HTERT RPE-1 (cell line): ENCODE results near the gene ADSS2.
"Not testable (repeated sequence)": the region's sequence is repeated elsewhere in the genome, so short reads cannot be mapped to it uniquely, and the experiment has no call there.

Experiments used
- in situ Hi-C: fragments of 300-500 bp; cut with MboI; formaldehyde crosslinking; loops from 4 replicates; pipeline ENCODE4 v1.14.3; 2020; ENCODE audit warnings: low sequenced_read_pairs

The ADSS2 gene

GRCh38 chr1:244451539-244451950 is at the start of gene ADSS2:
Gene ADSS2, minus strand, starts transcription at chr1:244451909. Its CDS starts 92 bp downstream, at chr1:244451817.
- in situ Hi-C loops, result no loop called here

GRCh38 chr1:244500515-244500914 is 48.8 kb upstream of the ADSS2 start:
- in situ Hi-C loops, result not testable (repeated sequence)

- in situ Hi-C loops, result not testable (repeated sequence)
These were observed 47.8 kb upstream of the ADSS2 start for GRCh38 chr1:244499484-244499883.

- in situ Hi-C loops, result no loop called here
These were observed 46.1 kb upstream of the ADSS2 start for GRCh38 chr1:244497805-244498204.

- in situ Hi-C loops, result no loop called here
These were observed 44.5 kb upstream of the ADSS2 start for GRCh38 chr1:244496186-244496585.

- in situ Hi-C loops, result no loop called here
These were observed 42.9 kb upstream of the ADSS2 start for GRCh38 chr1:244494653-244495052.

- in situ Hi-C loops, result not testable (repeated sequence)
These were observed 33.3 kb upstream of the ADSS2 start for GRCh38 chr1:244484971-244485370.

- in situ Hi-C loops, result no loop called here
These were observed 21.4 kb upstream of the ADSS2 start for GRCh38 chr1:244473059-244473605.

GRCh38 chr1:244466724-244467123 is 15.0 kb upstream of the ADSS2 start:
- in situ Hi-C loops, result no loop called here

- in situ Hi-C loops, result no loop called here
These were observed 9.7 kb upstream of the ADSS2 start, which contains the start of gene CATSPERE for GRCh38 chr1:244461245-244462071. Gene CATSPERE, plus strand, starts transcription at chr1:244461273. Its CDS starts 157 bp downstream, at chr1:244461430.

GRCh38 chr1:244460197-244460596 is 8.5 kb upstream of the ADSS2 start:
- in situ Hi-C loops, result no loop called here

GRCh38 chr1:244458781-244459180 is 7.1 kb upstream of the ADSS2 start:
- in situ Hi-C loops, result no loop called here

- in situ Hi-C loops, result no loop called here
These were observed 4.9 kb upstream of the ADSS2 start for GRCh38 chr1:244456586-244456985.

- in situ Hi-C loops, result no loop called here
These were observed 2.7 kb upstream of the ADSS2 start for GRCh38 chr1:244454412-244454811.

GRCh38 chr1:244451951-244452795 is 464 bp upstream of the ADSS2 start:
- in situ Hi-C loops, result no loop called here

GRCh38 chr1:244450597-244451538 is 841 bp downstream of the ADSS2 start:
- in situ Hi-C loops, result no loop called here

- in situ Hi-C loops, result no loop called here
These were observed 1.7 kb downstream of the ADSS2 start for GRCh38 chr1:244449936-244450508.

- in situ Hi-C loops, result no loop called here
These were observed 3.3 kb downstream of the ADSS2 start for GRCh38 chr1:244448279-244449036.

- in situ Hi-C loops, result no loop called here
These were observed 4.2 kb downstream of the ADSS2 start for GRCh38 chr1:244447552-244447951.
